Activated CD4-positive, alpha-beta T cell treated with anti-CD3 and anti-CD28 coated beads, Interleukin-2, amount 50 U/mL, for 48 hours (primary cell): ENCODE measurements around the gene SERPINE1.
"Not testable (repeated sequence)": the region's sequence is repeated elsewhere in the genome, so short reads cannot be mapped to it uniquely, and the experiment has no call there.

ENCODE experiments used
- DNase-seq, 2 experiments: peaks; one replicate each; pipeline ENCODE4 v3.0.0-alpha.2; 2020

The SERPINE1 gene

DNA sequence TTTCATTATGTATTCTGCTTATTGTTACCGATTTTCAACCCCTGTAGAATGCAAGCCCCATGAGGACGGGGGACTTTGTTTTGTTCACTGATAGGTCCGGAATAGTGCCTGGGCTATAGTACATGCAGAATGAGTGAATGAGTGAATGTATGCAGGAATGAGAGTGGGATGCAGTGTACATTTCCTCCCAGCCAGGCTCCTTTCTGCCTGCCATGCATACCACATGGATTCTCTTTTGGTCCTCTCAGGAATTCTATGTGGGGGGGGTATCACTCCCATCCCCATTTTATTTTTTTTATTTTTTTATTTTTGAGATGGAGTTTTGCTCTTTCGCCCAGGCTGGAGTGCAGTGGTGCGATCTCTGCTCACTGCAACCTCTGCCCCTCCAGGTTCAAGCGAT, 24.9 kb upstream of the SERPINE1 start:
- no peak for DNase-seq

DNA sequence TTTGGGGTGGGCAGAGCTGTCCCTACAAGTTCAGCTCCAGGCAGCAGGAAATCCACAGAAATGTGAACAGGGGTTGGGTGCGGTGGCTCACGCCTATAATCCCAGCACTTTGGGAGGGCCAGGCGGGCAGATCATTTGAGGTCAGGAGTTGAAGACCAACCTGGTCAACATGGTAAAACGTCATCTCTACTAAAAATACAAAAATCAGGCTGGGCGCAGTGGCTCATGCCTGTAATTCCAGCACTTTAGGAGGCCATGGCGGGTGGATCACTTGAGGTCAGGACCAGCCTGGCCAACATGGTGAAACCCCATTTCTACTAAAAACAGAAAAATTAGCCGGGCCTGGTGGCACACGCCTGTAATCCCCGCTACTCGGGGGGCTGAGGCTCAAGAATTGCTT, 23.2 kb upstream of the SERPINE1 start:
- not testable (repeated sequence) for DNase-seq

DNA sequence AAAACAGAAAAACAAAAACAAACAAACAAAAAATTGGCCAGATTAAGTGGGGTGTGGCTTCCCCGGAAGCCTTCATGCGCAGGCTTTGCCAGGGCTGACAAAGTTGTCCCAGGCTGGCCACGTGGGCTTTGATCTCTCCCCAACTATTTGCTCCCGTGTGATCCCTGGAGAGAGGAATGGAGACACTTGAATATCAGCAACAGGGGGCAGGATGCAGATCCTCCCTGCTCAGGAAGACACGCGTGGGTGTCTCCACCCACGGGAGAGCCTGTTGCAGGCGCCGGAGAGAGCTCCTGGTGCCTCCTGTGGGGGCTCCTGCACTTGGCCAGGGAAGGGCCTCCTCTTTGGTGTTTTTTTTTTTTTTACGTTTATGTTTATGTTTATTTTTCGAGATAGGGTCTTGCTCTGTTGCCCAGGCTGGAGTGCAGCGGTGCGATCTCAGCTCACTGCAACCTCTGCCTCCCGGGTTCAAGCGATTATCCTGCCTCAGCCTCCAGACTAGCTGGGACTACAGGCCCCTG, 22.7 kb upstream of the SERPINE1 start:
- no peak for DNase-seq

DNA sequence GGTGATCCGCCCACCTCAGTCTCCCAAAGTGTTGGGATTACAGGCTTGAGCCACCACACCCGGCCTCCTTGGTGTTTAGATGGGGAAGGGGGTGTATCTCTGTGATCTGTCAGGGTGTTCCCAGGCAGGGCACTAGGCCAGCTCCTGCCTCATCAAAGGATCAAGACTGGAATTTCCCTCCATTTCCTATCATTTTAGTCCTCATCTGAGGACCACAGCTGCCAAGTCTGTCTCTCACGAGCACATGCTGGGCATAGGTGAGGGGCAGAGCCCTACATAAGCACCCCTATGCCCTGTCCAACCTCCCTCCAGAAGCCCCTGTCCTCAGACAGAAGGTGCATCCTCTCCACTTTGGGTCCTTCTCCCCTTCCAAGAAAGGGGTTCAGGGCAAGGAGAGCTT, 22.1 kb upstream of the SERPINE1 start:
- no peak for DNase-seq

DNA sequence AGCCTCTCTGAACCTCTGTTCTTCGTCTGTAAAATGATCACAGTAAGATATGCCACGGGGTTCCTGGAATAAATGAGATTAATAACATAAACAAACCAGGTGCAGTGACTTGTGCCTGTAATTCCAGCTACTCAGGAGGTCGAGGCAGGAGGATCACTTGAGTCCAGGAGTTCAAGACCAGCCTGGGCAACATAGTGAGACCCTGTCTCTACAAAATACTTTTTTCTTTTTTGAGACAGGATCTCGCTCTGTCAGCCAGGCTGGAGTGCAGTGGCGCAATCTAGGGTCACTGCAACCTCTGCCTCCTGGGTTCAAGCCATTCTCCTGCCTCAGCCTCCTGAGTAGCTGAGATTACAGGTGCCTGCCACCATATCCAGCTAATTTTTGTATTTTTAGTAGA, 21.7 kb upstream of the SERPINE1 start:
- not testable (repeated sequence) for DNase-seq

DNA sequence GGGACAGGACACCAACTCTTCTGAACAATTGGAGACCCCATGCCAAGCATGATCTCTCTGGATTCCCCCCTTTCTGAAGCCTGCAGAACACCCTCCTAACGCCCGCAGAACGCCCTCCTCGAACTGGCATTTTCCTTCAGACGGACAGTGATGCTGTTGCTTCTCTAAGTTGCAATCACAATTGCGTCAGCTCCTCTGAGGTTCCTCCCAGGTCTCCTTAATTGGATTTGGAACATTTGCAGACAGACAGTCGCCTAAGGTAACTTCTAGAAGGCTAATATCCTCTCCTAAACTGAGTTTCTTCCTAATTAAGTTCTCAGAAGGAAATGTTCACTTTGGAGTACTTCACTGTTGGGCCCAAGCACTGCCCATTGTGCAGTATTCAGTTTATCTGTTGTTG, 20.5 kb upstream of the SERPINE1 start:
- no peak for DNase-seq

- no peak for DNase-seq
Measured at GRCh38 chr7:101108330-101108857, 18.5 kb upstream of the SERPINE1 start.

DNA sequence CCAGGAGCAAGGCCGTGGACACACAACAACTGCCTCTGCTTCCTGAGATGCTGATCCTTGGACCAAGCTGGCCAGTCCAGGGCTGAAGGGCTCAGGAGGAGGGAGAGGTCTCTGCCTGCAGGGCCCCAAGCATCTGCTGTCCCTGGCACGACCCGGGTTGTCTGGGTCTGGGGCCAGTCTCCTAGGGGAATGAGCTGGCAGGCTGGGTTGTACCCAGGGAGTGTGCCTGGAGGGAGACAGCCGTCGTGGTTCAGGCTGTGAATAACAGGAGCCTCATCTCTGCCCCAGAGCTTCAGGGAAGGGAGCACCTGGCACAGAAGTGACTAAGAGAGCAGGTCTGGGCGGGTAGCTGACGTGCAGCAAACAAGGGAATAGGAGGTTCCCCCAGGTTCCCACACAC, 17.9 kb upstream of the SERPINE1 start:
- no peak for DNase-seq

DNA sequence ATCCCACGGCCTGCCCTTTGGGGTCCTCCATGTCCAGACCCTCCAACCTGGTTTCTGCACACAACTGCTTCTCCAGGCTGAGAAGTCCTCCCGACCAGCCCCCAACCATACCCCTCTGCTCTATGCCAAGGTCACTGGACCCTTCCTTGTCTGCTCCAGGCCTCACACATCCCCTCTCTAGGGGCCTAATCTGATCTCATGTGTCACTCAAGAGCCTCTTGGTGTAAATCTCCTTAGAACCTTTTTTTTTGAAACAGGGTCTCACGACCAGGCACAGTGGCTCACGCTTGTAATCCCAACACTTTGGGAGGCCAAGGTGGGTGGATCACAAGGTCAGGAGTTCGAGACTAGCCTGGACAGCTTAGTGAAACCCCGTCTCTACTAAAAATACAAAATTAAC, 17.5 kb upstream of the SERPINE1 start:
- no peak for DNase-seq

DNA sequence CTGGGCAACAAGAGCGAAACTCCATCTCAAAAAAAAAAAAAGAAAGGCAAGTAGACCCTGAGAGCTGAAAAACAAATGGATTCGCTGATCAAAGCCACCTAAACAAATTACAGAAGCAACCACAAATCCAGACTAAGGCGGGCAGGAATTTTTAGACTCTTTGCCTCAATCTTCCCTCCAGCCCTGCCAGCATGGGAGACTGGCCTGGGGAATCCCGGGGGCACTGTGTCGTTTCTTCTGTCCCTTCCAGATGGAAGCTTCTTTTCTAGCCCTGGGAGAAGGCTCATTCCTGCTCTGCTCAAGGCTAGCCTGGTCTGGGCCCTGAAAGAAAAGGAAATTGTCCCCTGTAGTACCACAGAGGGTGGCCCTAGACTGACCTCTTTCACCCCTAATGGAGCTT, 15.6 kb upstream of the SERPINE1 start:
- no peak for DNase-seq

- DNase-seq: no peak
Measured at GRCh38 chr7:101112233-101112632, 14.7 kb upstream of the SERPINE1 start.

DNA sequence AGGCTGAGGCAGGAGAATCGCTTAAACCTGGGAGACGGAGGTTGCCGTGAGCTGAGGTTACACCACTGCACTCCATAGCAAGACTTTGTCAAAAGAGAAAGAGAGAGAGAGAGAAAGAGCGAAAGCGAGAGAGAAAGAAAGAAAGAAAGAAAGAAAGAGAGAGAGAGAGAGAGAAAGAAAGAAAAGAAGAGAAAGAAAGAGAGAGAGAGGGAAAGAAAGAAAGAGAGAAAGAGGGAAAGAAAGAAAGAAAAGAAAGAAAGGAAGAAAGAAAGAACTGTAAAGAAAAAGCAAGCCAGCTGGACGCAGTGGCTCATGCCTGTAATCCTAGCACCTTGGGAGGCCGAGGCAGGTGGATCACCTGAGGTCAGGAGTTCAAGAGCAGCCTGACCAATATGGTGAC, 13.8 kb upstream of the SERPINE1 start:
- not testable (repeated sequence) for DNase-seq

- no peak for DNase-seq
Measured at GRCh38 chr7:101113836-101114235, 13.1 kb upstream of the SERPINE1 start.

DNA sequence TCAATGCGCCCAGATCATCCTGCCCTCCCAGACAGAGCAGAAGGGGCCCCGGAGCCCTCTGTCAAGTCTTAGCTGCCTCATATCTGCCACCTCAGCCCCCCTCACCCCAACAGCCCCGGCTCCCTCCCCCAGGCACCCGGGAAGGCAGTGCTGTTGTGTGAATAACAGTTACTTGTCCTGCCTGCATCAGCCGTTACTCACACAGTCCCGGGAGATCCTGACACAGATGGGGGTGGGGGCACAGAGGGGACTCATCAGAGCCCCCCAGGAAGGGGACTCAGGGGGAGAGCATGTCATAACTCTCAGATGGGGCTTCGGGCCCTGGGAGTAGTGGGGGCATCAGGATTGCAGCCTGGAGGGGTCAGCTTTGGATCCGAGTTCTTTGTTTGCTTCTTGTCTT, 12.4 kb upstream of the SERPINE1 start:
- DNase-seq: no peak

GRCh38 chr7:101115215-101115614, 11.7 kb upstream of the SERPINE1 start:
- no peak for DNase-seq

- no peak for DNase-seq
Measured at GRCh38 chr7:101116898-101117297, 10.0 kb upstream of the SERPINE1 start.

DNA sequence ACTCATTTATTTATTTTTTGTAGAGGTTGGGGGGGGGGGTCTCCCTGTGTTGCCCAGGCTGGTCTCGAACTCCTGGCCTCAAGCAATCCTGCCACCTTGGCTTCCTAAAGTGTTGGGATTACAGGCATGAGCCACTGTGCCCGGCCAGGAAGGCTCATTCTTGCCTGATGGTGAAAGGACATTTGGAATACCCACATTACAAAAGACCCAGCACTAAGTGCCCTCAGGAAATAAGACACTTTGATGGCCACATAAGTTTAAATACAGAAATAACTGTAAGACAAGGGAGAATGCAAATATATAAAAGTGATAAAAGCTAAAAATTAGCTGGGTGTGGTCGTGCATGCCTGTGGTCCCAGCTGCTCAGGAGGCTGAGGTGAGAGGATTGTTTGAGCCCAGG, 8.0 kb upstream of the SERPINE1 start:
- DNase-seq: no peak

DNA sequence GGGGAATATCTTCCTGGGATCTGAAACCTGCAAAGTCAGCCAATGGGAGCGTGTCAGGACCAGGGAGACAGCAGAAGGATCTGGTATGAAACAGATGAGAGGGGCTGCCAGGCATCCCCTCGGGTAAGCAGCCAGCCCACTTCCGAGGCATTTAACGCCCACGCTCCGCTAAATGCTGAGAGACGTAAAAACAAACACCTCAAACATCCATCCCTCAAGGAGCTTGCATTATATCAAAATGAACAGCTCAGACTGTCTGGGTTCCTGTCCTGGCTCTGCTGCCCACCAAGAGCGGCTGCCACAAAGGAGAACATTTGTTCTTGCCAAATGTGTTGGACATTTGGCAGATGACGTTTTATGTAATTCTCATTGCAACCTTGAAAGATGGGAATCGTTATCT, 7.0 kb upstream of the SERPINE1 start:
- DNase-seq: no peak

GRCh38 chr7:101120315-101120714, 6.6 kb upstream of the SERPINE1 start:
- no peak for DNase-seq

- not testable (repeated sequence) for DNase-seq
Measured at GRCh38 chr7:101121631-101121990, 5.3 kb upstream of the SERPINE1 start.

- DNase-seq: no peak
Measured at GRCh38 chr7:101121991-101122932, 4.6 kb upstream of the SERPINE1 start.

DNA sequence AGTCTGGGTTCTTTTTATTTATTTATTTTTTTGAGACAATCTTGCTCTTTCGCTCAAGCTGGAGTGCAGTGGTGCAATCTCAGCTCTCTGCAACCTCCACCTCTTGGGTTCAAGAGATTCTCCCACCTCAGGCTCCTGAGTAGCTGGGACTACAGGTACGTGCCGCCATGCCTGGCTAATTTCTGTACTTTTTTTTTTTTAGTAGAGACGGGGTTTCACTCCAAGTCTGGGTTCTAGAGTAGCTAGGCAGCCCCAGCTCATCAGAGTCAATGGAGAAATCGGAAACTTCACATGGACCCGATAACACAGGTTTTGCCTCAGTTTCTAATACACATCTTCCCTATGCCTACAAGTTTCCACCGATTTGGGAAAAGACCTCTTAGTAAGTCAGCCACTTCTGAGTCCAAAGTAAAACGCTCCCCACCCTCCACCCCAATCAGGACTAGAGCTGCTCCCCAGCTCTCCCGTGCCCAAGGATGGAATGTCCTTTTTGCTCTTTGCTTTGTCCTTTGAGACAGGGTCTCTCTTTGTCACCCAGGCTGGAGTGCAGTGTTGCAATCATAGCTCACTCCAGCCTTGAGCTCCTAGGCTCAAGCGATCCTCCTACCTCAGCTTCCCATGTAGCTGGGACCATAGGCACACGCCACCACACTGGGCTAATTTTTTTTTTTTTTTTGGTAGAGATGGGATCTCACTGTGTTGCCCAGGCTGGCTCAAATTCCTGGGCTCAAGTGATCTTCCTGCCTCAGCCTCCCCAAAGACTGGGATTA, 3.8 kb upstream of the SERPINE1 start:
- no peak for DNase-seq

DNA sequence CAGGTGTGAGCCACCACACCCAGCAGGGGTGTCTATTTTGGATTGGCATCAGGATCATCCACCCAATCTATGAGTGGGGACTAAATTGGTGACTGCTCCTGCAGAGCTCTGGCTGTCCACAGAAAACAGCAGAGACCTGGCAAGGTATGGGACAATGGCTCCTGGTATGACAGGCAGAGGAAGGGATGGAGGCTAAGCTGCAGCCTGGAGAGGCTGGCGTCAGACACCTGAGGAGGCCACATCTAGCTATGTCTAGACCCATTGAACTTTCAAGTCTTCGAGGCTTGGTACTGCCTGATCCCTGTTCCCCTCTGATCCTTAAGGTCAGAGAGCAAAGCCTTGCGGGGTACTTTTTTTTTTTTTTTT, 3.2 kb upstream of the SERPINE1 start:
- no peak for DNase-seq
